HG03342 (cell line): ENCODE data around the gene MAST3.
"Not testable (repeated sequence)": the region's sequence is repeated elsewhere in the genome, so short reads cannot be mapped to it uniquely, and the experiment has no call there.

Source experiments
- ATAC-seq: cut with Tn5 transposase; IDR thresholded peaks from one replicate; pipeline ENCODE4 v1.9.1; 2021; ENCODE audit warnings: mild to moderate bottlenecking, moderate library complexity; ENCODE audit not compliant: unreplicated experiment

The MAST3 gene

DNA sequence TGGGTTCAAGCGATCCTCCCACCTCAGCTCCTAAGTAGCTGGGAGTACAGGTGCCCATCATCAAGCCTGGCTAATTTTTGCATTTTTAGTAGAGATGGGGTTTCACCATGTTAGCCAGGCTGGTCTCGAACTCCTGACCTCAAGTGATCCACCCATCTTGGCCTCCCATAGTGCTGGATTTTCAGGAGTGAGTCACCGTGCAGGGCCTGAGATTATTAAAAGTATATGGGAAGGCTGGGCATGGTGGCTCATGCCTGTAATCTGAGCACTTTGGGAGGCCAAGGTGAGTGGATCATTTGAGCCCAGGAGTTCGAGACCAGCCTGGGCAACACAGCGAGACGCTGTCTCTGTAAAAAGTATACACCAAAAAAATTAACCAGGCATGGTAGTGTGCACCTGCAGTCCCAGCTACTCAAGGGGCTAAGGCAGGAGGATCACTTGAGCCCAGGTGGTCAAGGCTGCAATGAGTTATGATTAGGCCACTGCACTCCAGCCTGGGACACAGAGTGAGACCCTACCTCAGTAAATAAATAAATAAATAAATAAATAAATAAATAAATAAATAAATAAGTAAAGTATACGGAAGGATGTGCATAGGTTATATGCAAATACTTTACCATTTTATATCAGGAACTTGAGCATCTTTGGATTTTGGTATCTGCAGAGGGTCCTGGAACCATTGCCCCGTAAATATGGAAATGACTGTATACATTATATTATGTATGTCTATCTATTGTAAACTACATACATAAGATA, 11.7 kb upstream of the MAST3 start:
- ATAC-seq, result no peak

DNA sequence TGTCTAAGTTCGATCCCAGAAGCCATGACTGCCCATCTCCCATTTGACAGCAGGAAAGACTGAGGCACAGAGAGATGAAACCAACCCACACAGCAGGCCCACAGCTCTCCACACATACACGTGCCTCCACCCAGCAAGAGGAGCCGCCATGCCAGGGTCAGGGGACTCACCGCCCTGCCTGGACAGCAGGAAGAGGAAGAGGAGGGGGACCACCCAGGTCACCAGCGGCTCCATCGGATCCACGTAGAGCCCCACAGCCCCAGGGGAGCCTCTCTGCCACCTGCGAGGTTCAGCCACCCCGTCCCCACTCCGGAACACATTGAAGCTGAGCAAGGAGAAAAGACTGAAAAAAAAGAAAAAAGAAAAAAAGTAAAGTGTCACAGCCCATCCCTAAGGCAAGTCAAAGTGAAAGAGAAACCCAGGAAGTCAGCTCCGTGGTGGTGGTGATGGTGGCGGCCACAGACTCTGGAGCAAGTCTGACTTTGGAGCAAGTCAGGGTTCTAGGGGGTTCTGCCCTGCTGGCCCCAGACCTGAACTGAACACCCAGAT, 10.9 kb upstream of the MAST3 start, which contains the start of gene IL12RB1:
Gene IL12RB1, minus strand, starts transcription at position 345 of the 549 bp plus-strand sequence. Its CDS starts 111 bp downstream, at position 234.
- ATAC-seq, result no peak

DNA sequence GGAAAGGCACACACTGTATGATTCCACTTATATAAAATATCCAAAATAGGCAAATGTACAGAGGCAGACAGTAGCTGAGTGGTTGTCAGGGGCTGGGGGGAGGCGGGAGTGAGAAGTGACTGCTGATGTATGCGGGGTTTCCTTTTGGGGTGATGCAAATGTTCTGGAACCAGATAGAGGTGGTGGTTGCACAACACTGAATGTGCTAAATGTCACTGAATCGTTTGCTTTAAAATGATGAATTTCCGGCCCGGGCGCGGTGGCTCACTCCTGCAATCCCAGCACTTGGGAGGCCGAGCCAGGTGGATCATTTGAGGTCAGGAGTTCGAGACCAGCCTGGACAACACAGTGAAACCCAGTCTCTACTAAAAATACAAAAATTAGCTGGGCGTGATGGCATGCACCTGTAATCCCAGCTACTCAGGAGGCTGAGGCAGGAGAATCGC, 8.5 kb upstream of the MAST3 start:
- not testable (repeated sequence) for ATAC-seq

DNA sequence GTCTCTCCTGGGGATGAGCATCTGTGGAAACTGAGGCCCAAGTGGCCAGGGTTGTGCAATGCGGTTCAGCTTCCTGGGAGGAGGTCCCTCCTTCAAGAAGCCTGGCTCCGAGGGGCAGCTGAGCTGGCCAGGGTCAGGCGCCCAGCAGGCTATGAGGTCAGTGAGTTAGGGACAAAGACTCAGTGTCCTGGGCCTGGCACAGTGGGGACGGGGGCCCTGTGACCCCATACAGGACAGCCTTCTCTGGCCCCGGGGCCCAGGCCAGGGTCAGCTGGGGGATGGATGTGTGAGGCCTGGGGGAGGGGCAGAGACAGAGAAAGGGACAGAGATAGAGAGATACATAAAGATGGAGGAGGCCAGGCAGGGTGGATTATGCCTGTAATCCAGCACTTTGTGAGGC, 7.9 kb upstream of the MAST3 start:
- ATAC-seq, result no peak

DNA sequence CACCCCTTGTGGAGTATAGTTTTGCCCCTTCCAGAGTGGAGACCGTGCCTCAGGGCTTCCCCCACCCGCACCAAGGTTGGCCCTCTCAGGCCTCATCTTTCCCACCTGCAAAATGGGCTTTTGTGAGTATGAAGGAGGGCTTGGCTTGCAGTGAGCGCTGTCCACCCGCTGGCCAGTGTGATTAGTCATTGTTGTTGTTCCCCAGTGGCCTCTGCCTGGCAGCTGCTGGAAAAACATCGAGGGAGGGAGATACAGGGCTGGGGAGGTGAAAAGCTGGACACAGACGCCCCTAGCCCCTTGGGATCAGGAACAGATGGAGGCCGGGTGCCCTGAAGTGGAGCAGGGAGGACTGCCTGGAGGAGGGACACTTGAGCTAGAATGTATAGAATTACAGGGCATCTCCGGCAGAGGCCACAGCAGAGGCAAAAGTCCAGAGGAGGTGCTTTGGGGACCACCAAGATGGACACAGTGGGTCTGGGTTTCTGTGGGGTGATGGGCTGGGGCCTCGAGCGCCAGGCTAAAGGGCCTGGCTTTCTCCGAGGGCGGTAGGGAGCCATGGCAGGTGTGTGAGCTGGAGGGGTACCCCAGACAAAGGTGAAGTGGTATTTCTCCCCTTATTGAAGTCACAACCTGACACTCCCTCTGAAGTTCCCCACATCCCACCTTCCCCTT, 6.9 kb upstream of the MAST3 start:
- ATAC-seq, result no peak

DNA sequence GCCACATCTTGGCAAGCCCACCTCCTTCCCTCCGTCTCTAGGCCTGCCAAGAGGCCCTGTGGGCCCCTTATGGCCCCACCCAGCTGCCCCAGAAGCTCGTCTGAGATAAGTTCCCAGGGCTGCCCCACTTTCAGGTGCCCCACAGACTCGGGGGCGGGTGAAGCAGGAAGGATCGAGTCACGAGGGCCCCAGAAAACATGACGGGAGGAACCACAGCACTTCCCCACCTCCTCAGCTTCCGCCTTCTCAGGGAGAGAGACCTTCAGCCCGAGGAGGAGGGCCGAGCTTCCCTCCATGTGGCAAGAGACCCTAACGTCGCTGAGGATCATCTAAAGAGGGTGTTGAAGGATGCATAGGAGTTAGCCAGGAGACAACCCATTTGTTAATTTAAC, 6.4 kb upstream of the MAST3 start:
- no peak for ATAC-seq

DNA sequence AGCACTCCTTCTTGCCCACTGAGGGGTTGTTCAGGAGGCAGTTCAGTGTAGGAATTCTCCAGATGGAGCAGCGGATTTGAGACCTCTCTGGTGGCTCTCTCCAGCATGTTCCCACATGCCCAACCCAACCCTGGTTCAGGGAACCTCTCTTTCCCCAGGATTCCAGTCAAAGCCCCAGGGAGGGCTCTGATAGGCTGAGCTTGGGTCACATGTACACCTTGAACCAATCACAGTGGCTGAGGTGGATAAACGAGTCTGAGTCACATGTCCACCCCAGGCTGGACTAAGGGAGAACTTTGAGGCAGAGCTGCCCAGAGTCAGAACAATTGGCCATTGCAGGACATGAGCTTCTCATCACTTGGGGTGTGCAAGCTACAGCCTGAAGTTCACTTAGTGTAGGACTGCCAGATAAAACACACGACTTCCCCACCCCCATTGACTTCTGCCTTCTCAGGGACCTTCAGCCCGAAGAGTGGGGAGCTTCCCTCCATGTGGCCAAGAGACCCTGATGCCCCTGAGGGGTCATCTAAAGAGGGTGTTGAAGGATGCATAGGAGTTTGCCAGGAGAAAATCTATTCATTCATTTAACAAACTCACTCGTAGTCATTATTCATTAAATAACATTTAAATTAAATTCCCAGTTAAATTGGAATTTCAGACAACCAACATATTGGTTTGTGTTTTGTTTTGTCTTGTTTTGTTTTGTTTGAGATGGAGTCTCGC, 4.0 kb upstream of the MAST3 start:
- no peak for ATAC-seq

DNA sequence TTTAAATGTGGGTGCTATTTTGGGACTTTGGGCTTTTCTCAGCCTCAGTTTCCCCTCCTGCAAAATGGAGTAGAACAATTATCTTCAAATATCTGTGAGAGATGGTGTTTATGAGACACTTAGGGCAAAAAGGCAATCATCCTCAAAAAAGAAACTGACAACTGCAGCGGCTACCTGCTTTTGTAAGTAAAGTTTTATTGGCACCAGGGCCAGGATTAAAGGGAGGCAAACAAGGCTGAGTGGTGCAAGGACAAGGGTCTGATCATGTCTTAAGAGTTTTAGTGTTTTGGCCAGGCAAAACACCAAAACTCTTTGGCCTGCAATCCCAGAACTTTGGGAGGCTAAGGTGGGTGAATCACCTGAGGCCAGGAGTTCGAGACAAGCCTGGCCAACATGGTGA, 1.3 kb upstream of the MAST3 start:
- ATAC-seq, result no peak

DNA sequence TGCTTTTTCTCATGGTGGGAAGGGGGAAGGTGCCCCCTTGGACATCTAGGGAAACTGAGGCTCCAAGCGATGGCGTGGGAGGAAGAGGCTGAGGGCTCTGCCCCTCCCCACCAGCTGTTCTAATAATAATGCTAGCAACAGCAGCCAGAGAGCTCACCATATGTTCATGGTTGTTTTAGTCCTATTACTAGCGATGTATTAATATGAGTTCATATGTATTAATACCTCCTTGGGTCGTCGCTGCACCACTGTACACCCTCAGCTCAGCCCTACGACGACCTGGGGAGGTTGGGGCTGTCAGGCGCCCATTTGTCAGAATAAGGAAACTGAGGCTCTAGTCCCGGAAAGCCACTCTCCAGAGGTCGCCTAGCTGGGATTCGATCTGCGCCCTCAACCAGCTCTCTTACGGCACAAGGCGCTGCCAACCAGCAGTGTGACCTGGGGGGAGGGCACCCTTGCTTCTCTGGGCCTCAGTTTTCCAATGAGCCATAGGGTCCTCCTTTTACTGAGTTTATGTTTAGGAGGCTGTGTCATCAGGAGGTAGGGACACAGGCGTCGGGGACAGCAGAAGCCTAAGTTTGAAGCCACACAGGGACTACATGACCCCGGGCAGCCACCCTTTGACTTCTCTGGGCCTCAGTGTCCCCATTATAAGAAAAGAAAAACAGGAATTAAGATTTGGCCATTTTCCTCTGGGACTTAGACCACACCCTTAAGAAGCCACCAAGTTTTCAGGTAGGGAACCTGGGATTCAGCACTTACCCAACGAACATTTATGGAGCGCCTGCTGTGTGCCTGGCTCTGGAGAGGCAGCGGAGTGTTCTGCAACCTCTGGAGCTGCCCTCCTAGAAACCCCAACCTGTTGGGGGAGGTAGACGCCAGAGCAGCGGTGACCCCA, 664 bp downstream of the MAST3 start:
- ATAC-seq, result peak; percentile 2

DNA sequence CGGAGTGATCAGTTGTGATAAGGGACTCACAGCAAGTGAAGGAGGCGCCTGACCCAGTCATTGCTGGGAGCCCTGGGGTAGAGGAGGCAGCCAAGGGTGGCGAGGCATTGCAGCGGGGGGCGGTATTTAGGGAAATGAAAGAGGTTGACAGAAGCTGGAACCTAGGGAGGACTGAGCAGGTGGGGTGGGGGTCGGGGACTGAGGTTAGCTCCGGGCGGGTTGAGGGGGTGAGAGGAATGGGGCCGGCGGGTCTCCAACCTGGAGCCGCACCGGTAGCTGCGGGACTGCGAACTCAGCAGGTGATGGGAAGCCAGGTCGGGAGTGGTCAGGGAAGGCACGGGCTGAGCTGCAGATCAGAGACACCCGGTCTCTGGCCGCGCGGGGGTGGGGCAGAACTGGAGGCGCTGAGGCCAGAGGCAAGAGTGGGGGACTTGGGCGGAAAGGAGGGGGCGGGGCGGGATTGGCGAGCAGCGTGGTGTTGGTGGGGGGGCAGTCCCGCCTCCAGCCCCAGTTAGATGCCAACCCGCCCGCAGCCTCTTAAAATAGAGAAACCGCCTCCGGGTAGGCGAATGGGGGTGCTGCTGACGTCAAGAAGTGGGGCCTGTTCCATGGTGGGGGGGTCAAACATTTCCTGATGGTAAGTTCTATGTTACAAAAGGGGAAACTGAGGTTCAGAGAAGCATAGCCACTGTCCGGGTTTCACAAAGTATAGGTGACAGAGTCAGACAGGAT, 1.5 kb downstream of the MAST3 start:
- peak; percentile 54 for ATAC-seq

DNA sequence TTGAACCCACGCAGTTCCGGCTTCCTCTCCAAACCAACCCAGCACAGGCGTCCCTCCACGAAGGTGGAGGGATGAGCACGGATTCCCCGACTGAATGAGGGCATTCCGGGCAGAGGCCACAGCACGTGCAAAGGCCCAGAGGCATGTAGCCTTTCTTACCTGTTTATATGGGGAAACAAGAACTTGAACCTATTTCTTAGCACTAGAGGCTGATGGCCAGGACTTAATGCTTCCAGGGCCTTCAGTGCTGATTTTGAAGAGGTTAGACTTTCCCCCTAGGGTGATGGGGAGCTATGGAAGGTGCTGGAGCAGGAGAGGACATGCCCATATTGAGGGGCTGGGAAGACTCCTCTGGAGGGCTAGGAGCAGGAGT, 2.0 kb downstream of the MAST3 start:
- no peak for ATAC-seq

DNA sequence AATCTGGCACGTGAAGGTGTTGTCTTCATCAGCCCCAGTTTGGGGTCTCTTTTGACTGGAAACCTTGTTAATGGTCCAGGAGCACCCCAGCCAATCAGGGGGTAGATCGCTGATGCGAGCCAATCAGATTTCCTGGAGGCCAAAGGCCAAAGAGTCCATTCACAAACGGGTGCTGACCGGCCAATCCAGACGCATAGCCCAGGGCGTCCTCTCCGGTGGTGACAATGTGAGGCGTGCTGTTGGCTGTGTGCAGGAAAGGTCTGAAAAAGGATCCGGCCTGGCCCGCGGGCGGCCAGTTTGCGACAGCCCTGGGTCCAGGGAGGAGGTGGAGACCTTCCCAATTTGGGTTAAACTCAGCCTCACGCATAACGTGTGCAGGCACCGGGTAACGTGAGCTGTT, 3.1 kb downstream of the MAST3 start:
- ATAC-seq, result no peak

DNA sequence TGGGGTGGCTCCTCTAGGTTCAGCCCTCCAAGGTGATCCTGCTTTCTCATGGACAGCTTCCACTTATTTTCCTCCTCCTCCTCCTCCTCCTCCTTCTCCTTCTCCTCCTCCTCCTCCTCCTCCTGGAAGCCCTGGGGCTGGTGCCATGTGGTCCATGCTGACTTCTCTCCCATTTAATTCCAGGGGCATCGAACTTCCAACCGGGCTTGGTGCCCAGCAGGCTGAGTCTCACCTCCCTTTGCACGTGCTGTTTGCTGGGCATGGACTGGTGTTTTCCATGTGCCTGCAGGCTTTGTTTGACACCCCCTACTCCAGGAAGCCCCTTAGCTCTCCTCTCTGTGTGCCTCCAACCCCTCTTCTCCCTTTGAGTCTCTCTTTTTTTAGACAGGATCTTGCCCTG, 3.7 kb downstream of the MAST3 start:
- ATAC-seq, result no peak

DNA sequence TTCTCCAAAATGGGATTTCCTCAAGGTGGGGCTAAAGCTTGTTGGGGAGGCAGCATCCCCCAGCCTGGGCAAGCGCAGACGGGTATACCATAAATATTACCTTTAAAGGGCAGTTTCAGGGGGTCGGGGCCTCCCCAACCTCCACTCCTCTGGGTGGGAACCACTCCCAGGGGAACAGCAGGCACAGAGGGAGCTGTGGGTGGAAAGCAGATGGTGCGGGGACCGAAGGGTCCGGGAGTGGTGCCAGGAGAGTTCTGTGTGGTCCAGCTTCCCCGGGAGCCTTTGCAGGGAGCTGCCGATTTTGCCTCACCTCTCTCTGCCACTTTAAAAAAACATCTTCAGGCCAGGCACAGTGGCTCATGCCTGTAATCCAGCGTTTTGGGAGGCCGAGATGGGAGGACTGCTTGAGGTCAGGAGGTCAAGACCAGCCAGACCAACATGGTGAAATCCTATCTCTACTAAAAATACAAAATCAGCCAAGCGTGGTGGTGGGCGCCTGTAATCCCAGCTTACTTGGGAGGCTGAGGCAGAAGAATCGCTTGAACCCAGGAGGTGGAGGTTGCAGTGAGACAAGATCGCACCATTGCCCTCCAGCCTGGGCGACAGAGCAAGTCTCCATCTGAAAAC, 5.5 kb downstream of the MAST3 start:
- no peak for ATAC-seq

DNA sequence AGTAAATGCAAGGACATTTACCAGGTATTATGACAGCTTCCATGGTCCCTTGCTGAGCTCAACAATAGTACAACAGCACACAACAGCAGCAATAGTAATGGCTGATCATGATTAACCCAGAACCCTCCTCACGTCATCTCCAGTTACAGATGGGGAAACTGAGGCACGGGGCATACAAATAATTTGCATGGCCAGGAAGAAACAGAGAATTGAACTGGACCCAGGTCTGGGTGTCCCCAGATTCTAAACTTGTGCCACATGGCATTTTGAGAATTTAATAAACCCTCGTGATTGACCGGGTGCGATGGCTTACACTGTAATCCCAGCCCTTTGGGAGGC, 7.2 kb downstream of the MAST3 start:
- peak; percentile 8 for ATAC-seq

DNA sequence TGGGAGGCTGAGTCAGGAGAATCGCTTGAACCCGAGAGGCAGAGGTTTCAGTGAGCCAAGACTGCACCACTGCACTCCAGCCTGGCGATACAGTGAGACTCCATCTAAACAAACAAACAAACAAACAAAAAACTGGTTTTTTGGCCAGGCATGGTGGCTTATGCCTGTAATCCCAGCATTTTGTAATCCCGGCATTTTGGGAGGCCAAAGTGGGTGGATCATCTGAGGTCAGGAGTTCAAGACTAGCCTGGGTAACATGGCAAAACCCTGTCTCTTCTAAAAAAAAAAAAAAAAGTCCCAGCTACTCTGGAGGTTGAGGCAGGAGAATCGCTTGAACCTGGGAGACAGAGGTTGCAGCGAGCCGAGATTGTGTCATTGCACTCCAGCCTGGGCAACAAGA, 7.7 kb downstream of the MAST3 start:
- not testable (repeated sequence) for ATAC-seq

DNA sequence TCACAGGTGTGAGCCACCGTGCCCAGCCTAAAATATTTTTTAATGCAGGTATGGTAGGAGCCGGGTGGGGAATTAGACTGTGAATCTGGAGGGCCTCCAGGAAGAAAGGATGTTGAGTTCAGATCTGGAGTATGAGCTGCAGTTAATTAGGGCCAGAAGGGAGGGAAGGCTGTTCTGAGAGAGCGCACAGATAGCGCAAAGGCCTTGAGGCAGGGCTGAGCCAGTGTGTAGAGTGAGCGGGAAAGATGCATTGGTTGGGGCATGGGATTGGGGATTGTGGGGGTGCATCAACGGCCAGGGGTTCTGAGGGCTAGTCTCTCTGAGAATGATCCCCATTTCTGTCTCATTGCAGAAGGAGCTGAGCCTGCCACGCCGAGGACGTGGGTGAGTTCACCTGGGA, 9.7 kb downstream of the MAST3 start:
- ATAC-seq, result no peak

DNA sequence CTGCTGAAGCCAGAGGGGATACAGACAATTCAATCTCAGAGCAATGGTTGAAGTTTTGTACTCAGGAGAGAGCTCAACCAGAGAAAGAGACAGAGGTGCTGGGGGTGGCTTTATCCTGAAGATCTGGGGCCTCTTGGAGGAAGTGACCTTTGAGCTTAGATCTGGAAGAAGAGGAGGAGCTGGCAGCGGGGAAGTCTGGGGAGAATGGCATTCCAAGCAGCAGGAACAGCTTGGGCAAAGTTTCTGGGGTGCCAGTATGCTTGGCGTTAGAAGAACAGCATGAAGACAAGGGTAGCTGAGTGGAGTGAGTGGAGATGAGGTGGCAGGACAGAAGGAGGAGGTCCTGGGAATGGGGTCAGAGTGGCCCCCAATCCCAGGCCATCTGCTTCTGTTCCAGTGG, 11.3 kb downstream of the MAST3 start:
- ATAC-seq, result no peak

DNA sequence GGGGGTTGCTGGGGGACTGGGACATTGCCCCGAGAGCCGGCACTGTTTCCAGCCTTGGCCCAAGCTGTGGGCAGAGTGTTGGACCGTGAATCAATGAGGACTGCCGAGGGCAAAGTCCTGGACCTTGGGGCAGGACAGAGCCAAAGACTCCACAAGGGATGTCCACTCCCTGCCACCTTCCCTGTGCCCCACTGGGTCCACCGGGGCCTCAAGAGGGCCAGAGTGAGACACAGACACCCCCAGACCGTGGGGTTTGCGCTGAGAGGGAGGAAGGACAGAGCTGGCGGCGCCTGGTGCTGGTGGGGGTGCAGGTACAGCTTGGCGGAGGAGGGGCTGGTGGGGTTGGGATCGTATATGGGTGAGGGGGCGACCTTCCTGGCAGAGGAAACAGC, 11.8 kb downstream of the MAST3 start:
- ATAC-seq, result no peak
